ENCODE measurements around the gene SETD2. TPM values are rescaled to one million over a fixed set of nuclear protein-coding genes. Genes with fewer than 3 reads are reported as not detected.

SETD2 gene
- total RNA-seq, 1 experiment from 2014 or later: 47.6 TPM

DNA sequence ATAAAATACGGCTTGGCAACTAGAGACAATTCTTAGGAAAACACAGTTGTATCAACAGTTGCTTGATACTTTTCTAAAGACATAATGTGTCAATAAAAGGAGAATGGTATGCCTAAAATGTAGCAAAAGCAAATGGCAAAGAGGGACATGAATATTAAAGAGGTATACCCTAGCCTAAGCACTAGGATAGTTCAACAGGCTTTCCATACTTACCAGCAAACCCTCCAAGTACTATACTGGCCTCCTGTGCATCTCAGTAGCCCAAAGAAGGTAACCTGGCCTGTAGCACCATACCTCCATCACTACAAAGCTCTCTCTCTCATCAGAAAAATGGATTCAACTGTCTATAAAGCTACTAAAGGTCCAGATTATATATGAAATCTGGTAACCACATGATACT, 7.5 kb downstream of the SETD2 start:
- POLR2A ChIA-PET: no interaction called here

DNA sequence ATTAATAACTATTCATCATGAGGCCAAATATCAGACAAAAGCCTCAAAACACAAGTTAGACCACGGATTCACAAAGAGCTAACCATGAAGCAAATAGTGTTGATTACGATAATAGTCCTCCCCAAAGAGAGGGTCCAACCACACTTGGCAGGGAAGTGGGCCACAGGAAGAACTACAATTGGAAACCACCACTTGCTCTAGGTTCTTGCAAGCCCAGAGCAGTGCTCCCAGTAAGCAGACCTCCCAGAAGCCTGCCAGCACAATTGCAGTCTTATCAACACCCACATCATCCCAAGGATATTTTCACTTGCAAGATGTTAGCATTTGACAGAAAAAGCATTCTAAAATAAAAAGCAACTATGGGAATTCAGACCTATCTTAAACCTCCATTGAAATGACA, 11.3 kb downstream of the SETD2 start:
- intact Hi-C loops (cut with micrococcal nuclease; ENCODE audit: unreplicated experiment): no loop called here
- BruUV-seq (replicated peaks): no TSS peak
- Mint-ChIP-seq H3K4me3 (ENCODE audit: unreplicated experiment) (no peak overlapping the region), H3K4me1 (ENCODE audit: low read depth, unreplicated experiment) (no peaks in the 10 kb centered on the region), H3K9me3 (ENCODE audit: unreplicated experiment) (no peaks in the 10 kb centered on the region), H3K27ac (ENCODE audit: unreplicated experiment) (no peak overlapping the region), H3K36me3 (ENCODE audit: insufficient read depth, unreplicated experiment) (no peaks in the 10 kb centered on the region), H3K27me3 (ENCODE audit: insufficient read depth, unreplicated experiment) (no peaks in the 10 kb centered on the region)
- no peaks in the 10 kb centered on the region for H3K27me3 ChIP-seq (replicated peaks; ENCODE audit: control insufficient read depth, insufficient read depth, low read length)
- no peaks in the 10 kb centered on the region for H3K36me3 ChIP-seq (ENCODE audit: control insufficient read depth, insufficient read depth, low read length)
- TF ChIP-seq, protein P1, sequence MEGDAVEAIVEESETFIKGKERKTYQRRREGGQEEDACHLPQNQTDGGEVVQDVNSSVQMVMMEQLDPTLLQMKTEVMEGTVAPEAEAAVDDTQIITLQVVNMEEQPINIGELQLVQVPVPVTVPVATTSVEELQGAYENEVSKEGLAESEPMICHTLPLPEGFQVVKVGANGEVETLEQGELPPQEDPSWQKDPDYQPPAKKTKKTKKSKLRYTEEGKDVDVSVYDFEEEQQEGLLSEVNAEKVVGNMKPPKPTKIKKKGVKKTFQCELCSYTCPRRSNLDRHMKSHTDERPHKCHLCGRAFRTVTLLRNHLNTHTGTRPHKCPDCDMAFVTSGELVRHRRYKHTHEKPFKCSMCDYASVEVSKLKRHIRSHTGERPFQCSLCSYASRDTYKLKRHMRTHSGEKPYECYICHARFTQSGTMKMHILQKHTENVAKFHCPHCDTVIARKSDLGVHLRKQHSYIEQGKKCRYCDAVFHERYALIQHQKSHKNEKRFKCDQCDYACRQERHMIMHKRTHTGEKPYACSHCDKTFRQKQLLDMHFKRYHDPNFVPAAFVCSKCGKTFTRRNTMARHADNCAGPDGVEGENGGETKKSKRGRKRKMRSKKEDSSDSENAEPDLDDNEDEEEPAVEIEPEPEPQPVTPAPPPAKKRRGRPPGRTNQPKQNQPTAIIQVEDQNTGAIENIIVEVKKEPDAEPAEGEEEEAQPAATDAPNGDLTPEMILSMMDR (IDR thresholded peaks at IDR 0.05; ENCODE audit: insufficient read depth in 1 of 2, low read depth in 1 of 2, low read length in 1 of 2, severe bottlenecking in 1 of 2, unreplicated experiment in 1 of 2): no peak
- POLR2A ChIA-PET: no interaction called here
- H3K4me1 ChIP-seq: 0 out of 2 replicates have a peak, but pooled peaks cover 6% of the 10 kb centered on the region
- no peaks in the 10 kb centered on the region for H3K9me3 ChIP-seq
- no peak overlapping the region for H3K4me3 ChIP-seq (ENCODE audit: low read depth, low read length)
- DNase-seq: no peak
- CTCF ChIA-PET: no interaction called here

More for the DNA sequence above, 7.5 kb downstream of the SETD2 start:
- H3K27me3 Mint-ChIP-seq (ENCODE audit: insufficient read depth, unreplicated experiment): no peaks in the 10 kb centered on the region
- no peak for DNase-seq
- peaks cover 8% of the 10 kb centered on the region for H3K36me3 Mint-ChIP-seq (ENCODE audit: insufficient read depth, unreplicated experiment)
- Histone ChIP-seq H3K4me3 (ENCODE audit: low read depth, low read length) (no peak overlapping the region), H3K36me3 (ENCODE audit: control insufficient read depth, insufficient read depth, low read length) (no peaks in the 10 kb centered on the region), H3K27me3 (replicated peaks; ENCODE audit: control insufficient read depth, insufficient read depth, low read length) (no peaks in the 10 kb centered on the region), H3K4me1 (no peaks in the 10 kb centered on the region), H3K9me3 (no peaks in the 10 kb centered on the region)
- intact Hi-C loops (cut with micrococcal nuclease; ENCODE audit: unreplicated experiment): no loop called here
- H3K27ac Mint-ChIP-seq (ENCODE audit: unreplicated experiment): no peak overlapping the region
- TF ChIP-seq, protein P1 (IDR thresholded peaks at IDR 0.05; ENCODE audit: insufficient read depth in 1 of 2, low read depth in 1 of 2, low read length in 1 of 2, severe bottlenecking in 1 of 2, unreplicated experiment in 1 of 2): no peak
- H3K4me3 Mint-ChIP-seq (ENCODE audit: unreplicated experiment): no peak overlapping the region
- no TSS peak for BruUV-seq (replicated peaks)
- CTCF ChIA-PET: no interaction called here
- H3K4me1 Mint-ChIP-seq (ENCODE audit: low read depth, unreplicated experiment): peaks cover 21% of the 10 kb centered on the region
- no peaks in the 10 kb centered on the region for H3K9me3 Mint-ChIP-seq (ENCODE audit: unreplicated experiment)

- no peak overlapping the region for H3K4me3 Mint-ChIP-seq (ENCODE audit: unreplicated experiment)
- Histone ChIP-seq H3K27me3 (replicated peaks; ENCODE audit: control insufficient read depth, insufficient read depth, low read length) (no peaks in the 10 kb centered on the region), H3K4me1 (0 out of 2 replicates have a peak, but pooled peaks cover 6% of the 10 kb centered on the region), H3K9me3 (no peaks in the 10 kb centered on the region), H3K36me3 (ENCODE audit: control insufficient read depth, insufficient read depth, low read length) (no peaks in the 10 kb centered on the region), H3K4me3 (ENCODE audit: low read depth, low read length) (no peak overlapping the region)
- no peak for DNase-seq
- intact Hi-C loops (cut with micrococcal nuclease; ENCODE audit: unreplicated experiment): no loop called here
- no TSS peak for BruUV-seq (replicated peaks)
- ChIA-PET CTCF (no interaction called here), POLR2A (no interaction called here)
- H3K36me3 Mint-ChIP-seq (ENCODE audit: insufficient read depth, unreplicated experiment): no peaks in the 10 kb centered on the region
- TF ChIP-seq, protein P1 (IDR thresholded peaks at IDR 0.05; ENCODE audit: insufficient read depth in 1 of 2, low read depth in 1 of 2, low read length in 1 of 2, severe bottlenecking in 1 of 2, unreplicated experiment in 1 of 2): no peak
- H3K9me3 Mint-ChIP-seq (ENCODE audit: unreplicated experiment): no peaks in the 10 kb centered on the region
- H3K27me3 Mint-ChIP-seq (ENCODE audit: insufficient read depth, unreplicated experiment): no peaks in the 10 kb centered on the region
- H3K4me1 Mint-ChIP-seq (ENCODE audit: low read depth, unreplicated experiment): no peaks in the 10 kb centered on the region
- no peak overlapping the region for H3K27ac Mint-ChIP-seq (ENCODE audit: unreplicated experiment)
Observed at GRCh38 chr3:47151836-47152235, 12.1 kb downstream of the SETD2 start.
